Epidermal melanocyte (primary cell): ENCODE data around the gene ARID5B.

Experiments used
- DNase-seq: peaks from one replicate; pipeline ENCODE4 v3.0.0; 2011; ENCODE audit warnings: low spot score; ENCODE audit not compliant: insufficient read length

Gene ARID5B

DNA sequence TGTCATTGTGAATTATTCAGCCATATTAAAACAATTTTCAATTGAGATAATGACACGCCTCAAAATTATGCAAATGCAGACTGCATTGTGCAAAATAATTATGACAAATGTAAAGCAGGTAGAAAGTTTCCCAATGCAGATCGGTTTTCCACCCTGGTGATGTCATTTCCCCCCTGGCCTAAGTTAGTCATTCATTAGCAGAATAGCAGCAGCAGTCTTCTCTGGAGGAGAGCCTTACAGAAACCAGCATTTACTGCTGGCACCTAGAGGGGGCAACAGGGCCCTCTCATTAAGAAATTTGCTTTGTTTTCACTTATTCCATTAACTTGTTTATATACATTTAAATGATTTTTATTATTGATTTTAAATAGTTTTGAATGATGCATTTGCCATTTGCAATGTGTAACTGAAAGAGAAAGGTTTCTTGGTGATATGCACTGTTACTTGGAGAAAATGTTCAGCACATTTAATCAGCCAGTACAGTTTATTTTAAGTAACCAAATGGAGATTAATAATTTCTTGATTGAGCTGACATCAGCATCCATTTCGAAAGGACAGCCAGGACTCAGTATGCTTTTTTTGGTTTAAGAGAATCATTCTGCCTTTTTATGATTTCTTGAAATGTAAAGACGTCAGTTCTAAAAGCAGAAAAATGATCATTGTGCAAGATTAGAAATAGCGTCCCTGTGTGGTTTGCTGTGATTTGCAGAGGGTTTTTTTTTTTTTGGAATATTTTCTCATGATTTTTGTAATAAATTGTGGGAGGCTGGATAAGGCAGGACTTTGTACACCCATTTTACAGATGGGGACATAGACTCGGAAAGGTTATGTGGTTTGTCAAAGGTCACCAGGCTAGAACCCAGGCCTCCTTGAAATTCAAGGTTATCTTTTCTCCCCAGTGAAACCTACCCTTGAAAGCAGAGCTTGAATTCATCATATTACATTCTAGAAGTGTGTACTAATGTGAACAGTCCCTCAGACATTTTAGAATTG lies 3.5 kb downstream of the ARID5B start:
- no peak for DNase-seq

DNA sequence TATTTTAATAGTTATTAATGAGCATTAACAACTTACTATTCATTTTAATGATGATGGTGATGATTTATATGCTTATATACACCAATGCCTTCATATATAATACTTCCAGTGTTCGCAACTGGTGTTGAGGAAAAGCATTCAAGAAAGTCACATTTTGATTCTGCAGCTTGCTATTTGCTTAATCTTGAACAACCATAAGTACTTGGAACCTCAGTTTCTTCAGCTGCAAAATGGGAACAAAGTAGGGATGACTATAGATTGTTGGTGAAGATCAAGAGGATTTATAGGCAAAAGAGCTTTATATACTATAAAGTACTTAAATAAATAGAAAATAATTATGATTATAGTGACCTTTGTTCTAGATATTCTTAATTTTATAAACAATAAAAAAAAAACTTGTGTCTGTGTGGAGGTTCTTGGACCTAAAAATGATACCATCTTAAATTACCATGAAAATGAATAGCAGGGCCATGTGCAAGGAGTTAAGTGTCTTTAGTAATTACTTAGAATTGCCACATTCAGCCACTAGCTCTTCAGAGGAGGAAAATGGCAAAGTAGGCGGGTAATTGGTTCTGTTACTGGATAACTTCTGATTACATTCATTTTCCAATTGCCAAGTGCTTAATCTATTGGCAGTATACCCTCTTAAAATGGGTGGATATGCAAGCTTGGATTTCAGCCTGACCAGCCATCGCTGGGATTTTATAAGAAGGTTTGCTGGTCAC lies 4.5 kb downstream of the ARID5B start:
- DNase-seq: no peak

DNA sequence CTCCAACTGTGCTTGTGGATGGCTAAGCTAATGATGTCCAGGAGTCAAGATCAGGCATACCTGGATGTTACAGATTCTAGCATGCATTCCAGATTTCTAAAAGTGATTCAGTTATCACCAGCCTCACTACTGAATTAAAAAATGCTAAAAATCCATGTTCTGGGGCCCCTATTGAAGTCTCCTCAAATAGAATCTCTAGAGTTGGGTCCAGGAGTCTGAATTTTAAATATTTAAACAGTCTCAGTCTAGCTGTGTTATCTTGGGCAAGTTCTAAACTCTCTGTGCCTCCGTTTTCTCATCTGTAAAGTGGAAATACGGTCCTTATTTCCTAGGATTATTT lies 5.0 kb downstream of the ARID5B start:
- no peak for DNase-seq

DNA sequence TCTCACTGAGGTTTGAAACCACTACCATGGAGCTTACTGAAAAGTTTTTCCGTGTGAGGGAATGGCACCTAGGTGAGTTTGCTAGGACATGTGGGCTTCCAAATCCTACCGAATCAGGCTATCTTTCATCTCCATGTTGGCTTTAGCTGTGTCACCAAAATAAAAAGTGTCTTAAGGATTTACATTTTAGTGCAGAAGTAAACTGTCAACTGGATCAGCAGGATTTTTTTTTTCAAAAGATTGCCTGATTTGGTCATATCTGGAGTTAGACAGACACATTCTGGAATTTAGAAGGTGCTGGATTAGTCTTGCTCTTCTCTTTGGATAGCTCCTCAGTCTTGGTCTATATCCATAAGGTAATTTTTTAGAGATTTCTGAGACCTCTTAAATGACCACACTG lies 5.5 kb downstream of the ARID5B start:
- DNase-seq: no peak

DNA sequence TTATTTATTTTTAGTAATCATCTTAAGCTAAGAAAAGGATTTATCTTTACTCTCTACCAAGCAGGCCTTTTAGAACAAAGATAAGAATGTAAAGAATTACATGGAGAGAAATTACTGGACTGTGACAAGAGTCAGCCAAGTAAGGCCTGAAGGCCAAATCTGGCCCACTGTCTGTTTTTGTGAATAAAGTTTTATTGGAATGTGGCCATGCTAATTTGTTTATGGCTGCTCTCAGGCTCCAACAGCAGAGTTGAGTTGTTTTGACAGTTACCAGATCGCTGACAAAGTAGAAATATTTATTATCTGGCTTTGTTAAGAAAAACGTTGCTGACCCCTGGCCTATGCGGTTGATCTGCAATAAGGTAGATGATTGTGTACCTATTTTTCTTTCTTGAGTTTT lies 6.1 kb downstream of the ARID5B start:
- DNase-seq: no peak

DNA sequence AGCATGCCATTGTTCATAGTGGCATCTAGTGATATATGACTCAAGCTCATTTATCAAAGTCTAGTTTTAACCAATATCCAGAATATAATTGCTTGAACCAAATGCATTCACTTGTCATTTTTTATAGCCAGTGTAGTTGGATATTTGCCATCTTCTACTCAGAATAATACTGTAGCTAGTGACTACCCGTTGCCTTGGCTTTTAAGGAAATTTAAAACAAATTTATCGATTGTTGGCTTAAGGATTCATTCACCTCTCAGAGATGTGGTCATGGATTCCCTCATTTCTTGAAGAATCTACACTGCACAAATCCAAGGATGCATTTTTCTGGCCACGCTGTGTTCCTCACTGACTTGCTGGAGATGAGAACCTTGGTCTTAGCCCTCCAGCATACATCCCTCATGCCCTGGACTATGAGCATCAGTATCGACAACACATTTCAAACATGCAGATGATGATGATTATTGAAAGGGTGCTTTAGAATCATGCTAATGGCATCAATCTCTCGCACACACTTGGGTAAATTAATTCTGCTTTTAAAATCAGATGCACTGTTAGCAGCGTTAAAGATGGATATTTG lies 8.8 kb downstream of the ARID5B start:
- no peak for DNase-seq

DNA sequence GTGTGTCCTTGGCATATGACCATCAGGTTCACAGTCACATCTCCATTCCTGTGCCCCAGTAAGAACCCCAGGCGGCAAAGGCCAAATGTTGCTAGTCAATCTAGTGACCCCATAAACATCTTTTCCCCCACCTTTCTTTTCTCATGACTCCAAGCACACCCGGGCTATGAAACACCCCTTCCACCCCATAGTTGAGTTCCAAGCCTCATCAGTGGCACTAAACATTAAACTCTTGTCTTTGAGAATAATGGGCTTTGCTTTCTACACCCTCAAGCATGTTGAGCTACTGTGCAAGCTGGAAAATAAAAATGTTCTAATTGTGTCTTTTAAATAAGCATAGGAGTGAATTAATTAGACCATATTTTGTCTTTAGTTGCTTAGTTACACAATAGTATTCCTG lies 9.4 kb downstream of the ARID5B start:
- no peak for DNase-seq

DNA sequence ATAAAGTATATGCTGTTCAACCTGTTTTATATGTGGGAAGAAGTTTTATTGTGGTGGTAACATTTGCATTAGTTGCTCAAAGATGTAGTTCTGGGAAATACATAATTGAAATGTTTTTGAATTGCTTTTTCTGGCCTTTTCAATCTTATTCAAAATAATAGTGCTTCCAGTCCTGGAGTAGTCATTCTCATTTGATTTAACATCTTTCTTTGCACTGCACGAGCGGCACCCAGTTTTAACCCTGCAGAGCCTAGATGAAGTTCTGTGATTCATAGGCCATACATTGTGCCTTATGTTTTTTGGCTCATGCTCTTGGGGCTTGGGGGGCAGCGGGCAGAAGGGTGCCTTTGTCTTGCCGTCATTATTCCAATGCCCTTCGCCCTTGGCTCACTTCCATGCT lies 9.9 kb downstream of the ARID5B start:
- DNase-seq: no peak

DNA sequence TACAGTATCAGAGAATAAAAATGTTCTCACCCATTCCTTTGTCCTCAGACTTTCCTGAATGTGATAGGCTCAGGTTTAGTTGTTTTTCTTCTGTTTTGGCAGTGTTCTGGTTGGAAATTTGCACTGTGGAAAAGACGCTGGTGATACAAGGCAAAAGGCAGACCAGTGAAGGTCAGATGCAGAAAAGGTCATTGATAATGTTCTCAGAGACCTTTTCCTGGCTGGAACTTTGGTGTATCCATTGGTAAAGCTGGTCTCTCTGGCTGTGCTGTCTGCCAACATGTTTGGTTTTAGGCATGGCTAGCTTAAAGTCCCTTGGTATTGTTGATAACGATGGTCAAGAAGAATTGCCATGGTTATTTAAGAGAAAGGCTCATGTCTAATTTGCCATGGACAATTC lies 11.5 kb downstream of the ARID5B start:
- no peak for DNase-seq

DNA sequence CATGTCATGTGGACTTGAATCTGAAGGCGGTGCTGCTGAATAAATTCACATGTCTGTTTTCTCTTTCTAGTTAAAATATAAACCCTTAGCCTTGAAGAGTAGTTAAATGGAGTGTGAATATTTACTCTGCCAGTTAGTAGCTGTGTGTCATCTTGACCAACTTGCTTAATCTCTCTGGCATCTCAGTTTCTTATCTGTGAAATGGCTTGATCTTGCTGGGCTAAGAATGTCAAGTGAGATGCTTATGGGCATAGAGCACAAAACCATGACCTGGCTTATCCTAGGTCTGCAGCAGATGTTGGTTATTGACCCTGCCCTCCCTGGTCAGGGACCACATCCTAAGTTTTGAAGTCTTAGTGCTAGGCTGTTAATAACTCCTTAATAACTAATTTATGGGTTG lies 16.6 kb downstream of the ARID5B start:
- no peak for DNase-seq

DNA sequence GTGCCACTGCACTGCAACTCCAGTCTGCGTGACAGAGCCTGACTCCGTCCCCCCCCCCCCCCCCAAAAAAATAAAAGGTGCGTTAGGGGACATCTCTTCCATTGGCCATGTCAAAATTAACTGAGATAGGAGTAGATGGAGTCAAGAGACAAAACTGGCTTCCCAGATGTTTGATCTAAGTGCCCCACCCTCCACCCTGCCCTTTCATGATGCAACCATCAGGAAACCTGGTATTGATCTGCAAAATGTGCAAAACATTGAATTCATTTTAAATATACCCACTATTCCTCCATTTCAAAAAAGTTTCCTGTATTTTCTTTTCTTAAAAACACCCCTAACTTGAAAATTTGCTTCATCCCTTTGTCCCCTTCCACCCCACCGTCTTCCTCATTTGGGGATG lies 17.5 kb downstream of the ARID5B start:
- no peak for DNase-seq

DNA sequence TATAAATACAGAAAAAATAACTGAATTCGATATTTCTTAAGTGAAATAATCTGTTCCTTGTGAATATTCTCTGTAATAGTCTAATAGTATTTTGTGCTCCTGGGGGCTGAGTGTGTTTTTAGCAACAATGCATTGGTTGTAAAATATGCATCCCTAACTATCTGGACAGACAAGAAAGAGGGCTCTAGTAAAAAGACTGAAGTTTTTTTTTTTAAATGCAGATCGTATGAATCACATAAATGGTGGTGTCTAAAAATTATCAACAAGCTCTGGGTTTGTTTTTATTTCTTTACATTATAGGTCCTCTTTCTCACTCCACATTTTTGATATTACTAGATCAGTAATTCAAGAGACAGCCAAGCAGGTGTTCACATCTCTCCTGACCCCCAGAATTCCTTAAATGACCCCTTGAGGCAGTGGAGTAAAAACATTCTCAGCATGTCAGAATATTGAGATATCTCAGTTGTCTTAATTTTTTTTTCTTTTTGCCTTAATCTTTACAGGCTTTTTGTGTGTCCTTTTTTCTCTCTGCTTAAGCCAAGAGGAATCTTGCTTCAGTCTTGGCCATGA lies 18.2 kb downstream of the ARID5B start:
- DNase-seq: no peak

DNA sequence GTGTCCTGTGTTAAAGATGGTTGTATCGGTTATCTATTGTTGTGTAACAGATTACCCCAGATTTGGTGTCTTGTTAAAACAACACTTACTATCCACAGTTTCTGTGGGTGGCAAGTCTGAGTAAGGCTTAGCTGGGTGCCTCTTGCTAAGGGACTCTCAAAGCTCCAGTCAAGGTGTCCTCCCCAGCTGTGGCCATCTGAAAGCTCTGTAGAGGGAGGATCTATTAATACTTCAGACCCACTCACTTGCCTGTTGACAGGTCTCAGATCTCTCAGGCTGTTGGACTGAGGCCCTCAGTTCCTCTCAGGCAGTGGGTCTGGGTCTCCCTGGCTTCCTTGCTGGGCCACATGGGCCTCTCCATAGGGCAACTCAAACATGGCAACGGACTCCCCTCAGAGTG lies 19.6 kb downstream of the ARID5B start:
- DNase-seq: no peak

DNA sequence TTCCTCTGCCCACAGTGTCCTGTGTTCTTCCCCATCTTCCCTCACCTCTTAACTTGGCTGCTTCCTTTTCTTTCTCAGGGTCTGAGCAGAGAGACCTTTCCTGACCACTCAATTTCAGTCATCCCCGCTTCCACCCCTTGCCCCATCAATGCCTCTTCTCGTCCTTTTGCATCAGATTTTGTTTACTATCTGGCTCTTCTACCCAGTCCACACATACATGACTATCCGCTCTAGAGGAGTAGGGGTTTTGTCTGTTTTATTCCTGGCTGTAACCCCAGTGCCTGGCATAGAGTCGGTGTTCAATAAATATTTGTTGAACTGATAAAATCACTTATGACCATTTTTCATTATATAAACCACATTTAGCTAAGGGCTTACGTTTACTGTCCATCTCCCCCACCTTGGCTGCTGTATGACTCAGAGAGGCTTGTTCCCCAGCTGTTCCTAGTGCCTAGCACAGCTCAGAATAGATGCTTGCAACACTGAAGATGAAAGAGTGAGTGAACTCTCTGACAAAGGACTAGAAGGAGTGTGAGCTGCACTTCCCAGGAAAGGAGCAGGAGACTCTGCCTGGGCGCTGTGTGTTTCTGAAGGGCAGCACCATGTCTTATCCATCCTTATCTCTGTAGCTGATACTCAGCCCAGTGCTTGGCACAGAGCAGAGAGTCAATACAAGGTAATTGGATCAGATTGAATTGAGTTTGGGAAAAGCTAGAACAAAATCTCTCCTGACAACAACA lies 21.9 kb downstream of the ARID5B start:
- no peak for DNase-seq

DNA sequence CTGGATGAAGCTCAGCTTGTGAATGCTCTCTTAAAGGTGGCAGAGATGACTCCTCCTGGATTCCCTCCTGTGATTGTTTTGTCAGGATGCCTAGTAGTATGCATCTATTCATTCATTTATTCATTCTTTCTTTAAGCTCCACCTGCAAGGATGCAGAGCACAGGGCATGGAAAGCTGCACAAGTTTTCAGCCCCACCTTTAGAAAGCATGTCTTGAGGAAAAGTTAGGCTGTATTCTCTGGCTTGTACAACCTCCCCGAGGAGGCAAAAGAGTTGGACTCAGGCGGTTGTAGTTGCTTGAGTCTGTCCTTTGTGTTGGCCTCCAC lies 22.4 kb downstream of the ARID5B start:
- DNase-seq: no peak

DNA sequence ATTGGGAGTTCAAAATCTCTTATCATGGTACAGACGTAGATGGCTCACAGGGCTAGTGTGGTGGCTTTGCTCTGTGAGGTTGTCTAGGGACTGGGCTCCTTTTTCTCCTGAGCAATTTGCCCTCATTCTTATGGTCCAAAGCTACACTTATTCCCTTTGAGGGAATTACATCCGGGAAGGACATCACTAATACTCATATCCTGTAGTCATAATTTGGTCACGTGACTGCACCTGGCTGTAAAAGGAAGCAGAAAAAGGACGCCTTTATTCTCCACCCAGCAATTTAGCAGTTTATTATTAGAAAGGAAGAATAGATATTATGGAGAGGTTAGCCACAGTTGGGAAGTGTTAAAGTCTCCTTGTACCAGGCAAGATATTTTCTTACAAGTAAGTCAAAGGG lies 28.1 kb downstream of the ARID5B start:
- no peak for DNase-seq

DNA sequence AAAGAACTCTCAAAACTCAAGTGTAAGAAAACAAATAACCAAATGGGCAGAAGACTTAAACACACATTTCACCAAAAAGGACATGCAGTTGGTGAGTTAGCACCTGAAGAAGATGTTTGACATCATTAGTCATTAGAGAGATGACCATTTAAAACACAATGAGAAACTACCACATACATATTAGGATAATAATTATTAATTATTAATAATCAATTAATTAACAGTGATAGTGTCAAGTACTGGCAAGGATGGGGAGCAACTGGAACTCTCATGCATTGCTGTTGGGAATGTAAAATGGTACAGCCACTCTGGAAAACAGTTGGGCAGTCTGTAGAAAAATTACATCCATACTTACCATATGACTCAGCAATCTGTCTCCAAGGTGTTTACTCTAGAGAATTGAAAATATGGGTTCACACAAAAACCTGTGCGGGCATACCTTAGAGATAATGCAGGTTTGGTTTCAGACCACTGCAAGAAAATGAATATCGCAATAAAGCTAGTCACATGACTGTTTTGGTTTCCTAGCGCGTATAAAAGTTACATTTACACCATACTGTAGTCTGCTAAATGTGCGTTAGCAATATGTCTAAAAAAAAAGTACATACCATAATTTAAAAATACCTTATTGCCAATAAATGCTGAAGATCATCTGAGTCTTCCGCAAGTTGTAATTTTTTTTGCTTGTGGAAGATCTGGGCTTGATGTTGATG lies 30.3 kb downstream of the ARID5B start:
- no peak for DNase-seq

DNA sequence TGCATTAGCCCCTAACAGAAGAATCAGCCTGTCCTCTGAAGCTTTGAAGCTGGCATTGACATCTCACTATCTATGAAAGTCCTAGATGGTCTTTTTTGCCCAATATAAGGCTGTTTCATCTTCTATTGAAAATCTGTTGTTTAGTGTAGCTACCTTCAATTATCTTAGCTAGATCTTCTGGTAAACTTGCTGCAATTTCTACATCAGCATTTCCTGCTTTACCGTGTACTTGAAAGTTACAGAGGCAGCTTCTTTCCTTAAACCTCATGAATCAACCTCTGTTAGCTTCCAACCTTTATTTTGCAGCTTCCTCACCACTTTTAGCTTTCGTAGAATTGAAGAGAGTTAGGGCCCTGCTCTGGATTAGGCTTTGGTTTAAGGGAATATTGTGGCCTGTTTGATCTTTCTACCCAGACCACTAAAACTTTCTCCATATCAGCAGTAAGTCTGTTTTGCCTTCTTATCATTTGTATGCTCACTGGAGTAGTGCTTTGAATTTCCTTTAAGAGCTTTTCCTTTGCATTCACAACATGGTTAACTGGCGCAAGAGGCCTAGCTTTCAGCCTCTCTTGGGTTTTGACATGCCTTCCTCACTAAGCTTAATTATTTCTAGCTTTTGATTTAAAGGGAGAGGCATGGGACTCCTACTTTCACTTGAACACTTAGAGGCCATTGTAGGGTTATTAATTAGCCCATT lies 32.5 kb downstream of the ARID5B start:
- no peak for DNase-seq

DNA sequence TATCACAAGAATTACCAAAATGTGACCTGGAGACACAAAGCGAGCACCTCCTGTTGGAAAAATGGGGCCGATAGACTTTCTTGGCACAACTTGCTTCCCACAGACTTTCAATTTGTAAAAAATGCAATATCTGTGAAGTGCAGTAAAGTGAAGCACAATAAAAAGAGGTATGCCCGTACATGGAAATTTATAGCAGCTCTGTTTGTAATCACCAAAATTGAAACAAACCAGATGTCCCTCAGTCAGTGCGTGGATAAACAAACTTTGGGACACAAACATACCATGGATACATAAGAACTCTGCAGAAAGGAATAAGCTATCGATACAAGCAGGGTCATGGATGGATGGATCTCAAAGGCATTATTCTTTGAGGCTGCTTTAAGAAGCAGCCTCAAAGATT lies 33.6 kb downstream of the ARID5B start:
- no peak for DNase-seq

DNA sequence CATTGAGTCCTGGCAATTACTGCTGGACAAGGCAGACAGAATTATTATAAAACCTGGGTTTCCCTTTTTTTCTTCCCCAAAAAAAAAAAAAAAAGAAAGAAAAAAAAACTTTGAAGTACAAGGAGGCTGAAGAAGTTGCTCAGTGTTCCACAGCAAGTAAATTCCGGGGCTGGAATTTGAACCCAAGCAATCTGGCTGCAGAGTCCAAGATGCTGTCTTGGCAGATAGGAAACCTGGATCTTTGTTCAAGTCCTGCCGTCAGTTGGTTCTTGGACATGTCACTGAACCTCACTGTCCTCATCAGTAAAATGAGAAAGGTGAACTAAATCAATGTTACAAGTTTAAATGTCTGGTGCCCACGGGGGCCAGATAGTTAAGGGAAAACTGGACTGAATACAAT lies 35.3 kb downstream of the ARID5B start:
- no peak for DNase-seq
